ENCODE data around the gene RAMP2. TPM values are rescaled to one million over a fixed set of nuclear protein-coding genes. Genes with fewer than 3 reads are reported as not detected.

RAMP2 gene
- total and polyA plus RNA-seq, 2 of the 13 experiments (the other 11 are each of a cell fraction or from before 2014, with no cell fraction given) = 1.4 to 5.2 TPM

GRCh38 chr17:42744283-42744805, 16.7 kb upstream of the RAMP2 start (continued):
- no peak for TF ChIP-seq KDM5B (CRISPR knock-in tag; IDR thresholded peaks at IDR 0.05; ENCODE audit: borderline replicate concordance)
- 0 out of 2 replicates have a peak, but pooled peaks have one; percentile 62 for TF ChIP-seq PRMT3 (CRISPR knock-in tag; IDR thresholded peaks at IDR 0.05; ENCODE audit: borderline replicate concordance, low read depth)
- peak; percentile 23; the same call in 1 of the 2 replicates for TF ChIP-seq FOSL2 (CRISPR knock-in tag; IDR thresholded peaks at IDR 0.05)
- no peak for TF ChIP-seq ZNF460 (CRISPR knock-in tag; IDR thresholded peaks at IDR 0.05; ENCODE audit: borderline replicate concordance)
- no peak; the same call in 1 of the 2 replicates for TF ChIP-seq ZFP82 (CRISPR knock-in tag; IDR thresholded peaks at IDR 0.05; ENCODE audit: borderline replicate concordance)
- no peak for TF ChIP-seq ZNF672 (CRISPR knock-in tag; IDR thresholded peaks at IDR 0.05)
- TF ChIP-seq NCOR1 (IDR thresholded peaks at IDR 0.05; ENCODE audit: borderline replicate concordance, low read length) = peak; percentile 60
- peak; percentile 85 for TF ChIP-seq NFATC3 (CRISPR knock-in tag; IDR thresholded peaks at IDR 0.05)
- TF ChIP-seq, protein P1, sequence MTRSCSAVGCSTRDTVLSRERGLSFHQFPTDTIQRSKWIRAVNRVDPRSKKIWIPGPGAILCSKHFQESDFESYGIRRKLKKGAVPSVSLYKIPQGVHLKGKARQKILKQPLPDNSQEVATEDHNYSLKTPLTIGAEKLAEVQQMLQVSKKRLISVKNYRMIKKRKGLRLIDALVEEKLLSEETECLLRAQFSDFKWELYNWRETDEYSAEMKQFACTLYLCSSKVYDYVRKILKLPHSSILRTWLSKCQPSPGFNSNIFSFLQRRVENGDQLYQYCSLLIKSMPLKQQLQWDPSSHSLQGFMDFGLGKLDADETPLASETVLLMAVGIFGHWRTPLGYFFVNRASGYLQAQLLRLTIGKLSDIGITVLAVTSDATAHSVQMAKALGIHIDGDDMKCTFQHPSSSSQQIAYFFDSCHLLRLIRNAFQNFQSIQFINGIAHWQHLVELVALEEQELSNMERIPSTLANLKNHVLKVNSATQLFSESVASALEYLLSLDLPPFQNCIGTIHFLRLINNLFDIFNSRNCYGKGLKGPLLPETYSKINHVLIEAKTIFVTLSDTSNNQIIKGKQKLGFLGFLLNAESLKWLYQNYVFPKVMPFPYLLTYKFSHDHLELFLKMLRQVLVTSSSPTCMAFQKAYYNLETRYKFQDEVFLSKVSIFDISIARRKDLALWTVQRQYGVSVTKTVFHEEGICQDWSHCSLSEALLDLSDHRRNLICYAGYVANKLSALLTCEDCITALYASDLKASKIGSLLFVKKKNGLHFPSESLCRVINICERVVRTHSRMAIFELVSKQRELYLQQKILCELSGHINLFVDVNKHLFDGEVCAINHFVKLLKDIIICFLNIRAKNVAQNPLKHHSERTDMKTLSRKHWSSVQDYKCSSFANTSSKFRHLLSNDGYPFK (CRISPR knock-in tag; IDR thresholded peaks at IDR 0.05; ENCODE audit: borderline replicate concordance) = no peak; the same call in 1 of the 2 replicates
- TF ChIP-seq, protein P2, sequence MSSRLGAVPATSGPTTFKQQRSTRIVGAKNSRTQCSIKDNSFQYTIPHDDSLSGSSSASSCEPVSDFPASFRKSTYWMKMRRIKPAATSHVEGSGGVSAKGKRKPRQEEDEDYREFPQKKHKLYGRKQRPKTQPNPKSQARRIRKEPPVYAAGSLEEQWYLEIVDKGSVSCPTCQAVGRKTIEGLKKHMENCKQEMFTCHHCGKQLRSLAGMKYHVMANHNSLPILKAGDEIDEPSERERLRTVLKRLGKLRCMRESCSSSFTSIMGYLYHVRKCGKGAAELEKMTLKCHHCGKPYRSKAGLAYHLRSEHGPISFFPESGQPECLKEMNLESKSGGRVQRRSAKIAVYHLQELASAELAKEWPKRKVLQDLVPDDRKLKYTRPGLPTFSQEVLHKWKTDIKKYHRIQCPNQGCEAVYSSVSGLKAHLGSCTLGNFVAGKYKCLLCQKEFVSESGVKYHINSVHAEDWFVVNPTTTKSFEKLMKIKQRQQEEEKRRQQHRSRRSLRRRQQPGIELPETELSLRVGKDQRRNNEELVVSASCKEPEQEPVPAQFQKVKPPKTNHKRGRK (CRISPR knock-in tag; IDR thresholded peaks at IDR 0.05) = no peak; the same call in 1 of the 2 replicates
- TF ChIP-seq TERF1 (CRISPR knock-in tag; IDR thresholded peaks at IDR 0.05) = 0 out of 2 replicates have a peak, but pooled peaks have one; percentile 37
- TF ChIP-seq ZNF616 (CRISPR knock-in tag; IDR thresholded peaks at IDR 0.05; ENCODE audit: low read depth) = 0 out of 2 replicates have a peak, but pooled peaks have one; percentile 64
- TF ChIP-seq NFYB (CRISPR knock-in tag; IDR thresholded peaks at IDR 0.05) = 0 out of 2 replicates have a peak, but pooled peaks have one; percentile 47
- no peak for TF ChIP-seq ZHX2 (IDR thresholded peaks at IDR 0.05; ENCODE audit: low read depth)
- peak; percentile 34; the same call in 1 of the 2 replicates for TF ChIP-seq ZHX2 (CRISPR knock-in tag; IDR thresholded peaks at IDR 0.05; ENCODE audit: borderline replicate concordance)
- no peak for TF ChIP-seq KDM1A (CRISPR knock-in tag; IDR thresholded peaks at IDR 0.05)
- TF ChIP-seq SMAD3 (CRISPR knock-in tag; IDR thresholded peaks at IDR 0.05) = peak; percentile 56; the same call in 1 of the 2 replicates
